Stomach (tissue), 9 donors: ENCODE measurements around the gene HAGH. TPM values are rescaled to one million over a fixed set of nuclear protein-coding genes. Genes with fewer than 3 reads are reported as not detected.
A peak's percentile ranks its signal among the peaks of the same experiment; 100 is the strongest.

Experiments
- DNase-seq, 2 donors: peaks; one replicate each; pipeline versions ENCODE4 v3.0.0 to v3.0.0-alpha.2; 2013 to 2019
- H3K27ac ChIP-seq, 5 donors: fragments of 200-600 bp in 4 of 5; sonication (generic) in 4 of 5; one replicate each; pipeline ENCODE4 v1.5.1; 2013 to 2019; ENCODE audit warnings: mild to moderate bottlenecking in 1 of 5, moderate library complexity in 1 of 5
- H3K27me3 ChIP-seq, 3 donors: fragments of 200-600 bp; sonication (generic); one replicate each; pipeline ENCODE4 v1.5.1; 2017 to 2019; ENCODE audit warnings: mixed run types in 1 of 3
- H3K36me3 ChIP-seq, 4 donors: fragments of 200-600 bp; sonication (generic); 1 replicate in 3 of 4; 2 replicates in 1 of 4; pipeline ENCODE4 v1.5.1; 2016 to 2019
- H3K4me1 ChIP-seq, 4 donors: fragments of 200-600 bp; sonication (generic); one replicate each; pipeline ENCODE4 v1.5.1; 2016 to 2019
- H3K4me3 ChIP-seq, 4 donors: fragments of 200-600 bp; sonication (generic) in 3 of 4; one replicate each; pipeline ENCODE4 v1.5.1; 2016 to 2019; ENCODE audit warnings: mild to moderate bottlenecking in 1 of 4
- H3K9me3 ChIP-seq, 4 donors: fragments of 200-600 bp; sonication (generic); one replicate each; pipeline ENCODE4 v1.5.1; 2016 to 2019
- EP300 ChIP-seq: sonication (generic); formaldehyde crosslinking; IDR thresholded peaks from one replicate; pipeline ENCODE4 v1.6.1; 2017; ENCODE audit warnings: antibody characterized with exemption
- POLR2A ChIP-seq, 4 donors: fragments of 450-650 bp; IDR thresholded peaks; one replicate each; pipeline ENCODE4 v1.6.1; 2016; ENCODE audit warnings: antibody characterized with exemption in 4 of 4, control low read depth in 2 of 4, mild to moderate bottlenecking in 1 of 4, moderate library complexity in 1 of 4
- POLR2AphosphoS5 ChIP-seq, 3 donors: sonication (generic); formaldehyde crosslinking; IDR thresholded peaks; one replicate each; pipeline ENCODE4 v1.6.1; 2016; ENCODE audit warnings: antibody characterized with exemption in 3 of 3
- WGBS, 5 donors: extraction: QIAGEN DNeasy Blood & Tissue Kit in 3 of 5; methylation state at CpG; one replicate each; pipeline versions ENCODE4 v1.1.5 to v1.1.7; 2013 to 2018; 5-methylcytosine and 5-hydroxymethylcytosine counted together
- intact Hi-C: fragments of 100-400 bp; cut with DNase I; formaldehyde crosslinking; loops from one replicate; pipeline ENCODE4 v1.15.1; 2023; ENCODE audit warnings: low total_unique reads
- polyA plus RNA-seq, 3 donors: library from polyadenylated mRNA; stranded (reverse); fragments of 200-250 nt; gene quantifications; one replicate each; pipeline ENCODE4 v1.2.3, GENCODE V29; 2013
- total RNA-seq, 5 donors: library from RNA; depleted of rRNA; stranded (reverse); fragments of >200 nt; gene quantifications; one replicate each; pipeline versions ENCODE4 v1.1.0 to v1.2.3, GENCODE V29; 2014 to 2016
- TF ChIP-seq, protein P1 (sequence below), 7 experiments: fragments of 450-650 bp in 4 of 7; fragments of 200-600 bp in 3 of 7; sonication (generic) in 3 of 7; IDR thresholded peaks; one replicate each; pipeline ENCODE4 v1.5.1; 2016 to 2019; ENCODE audit warnings: antibody characterized with exemption in 7 of 7, control low read depth in 2 of 7, mild to moderate bottlenecking in 1 of 7
- donor health status: healthy with polysubstance abuse.
- donor health status: Bipolar disorder and iron deficiency.
- donor health status: healthy.

HAGH gene
- total and polyA plus RNA-seq, 8 donors = 30.3 to 119 (median 69.2) TPM

DNA sequence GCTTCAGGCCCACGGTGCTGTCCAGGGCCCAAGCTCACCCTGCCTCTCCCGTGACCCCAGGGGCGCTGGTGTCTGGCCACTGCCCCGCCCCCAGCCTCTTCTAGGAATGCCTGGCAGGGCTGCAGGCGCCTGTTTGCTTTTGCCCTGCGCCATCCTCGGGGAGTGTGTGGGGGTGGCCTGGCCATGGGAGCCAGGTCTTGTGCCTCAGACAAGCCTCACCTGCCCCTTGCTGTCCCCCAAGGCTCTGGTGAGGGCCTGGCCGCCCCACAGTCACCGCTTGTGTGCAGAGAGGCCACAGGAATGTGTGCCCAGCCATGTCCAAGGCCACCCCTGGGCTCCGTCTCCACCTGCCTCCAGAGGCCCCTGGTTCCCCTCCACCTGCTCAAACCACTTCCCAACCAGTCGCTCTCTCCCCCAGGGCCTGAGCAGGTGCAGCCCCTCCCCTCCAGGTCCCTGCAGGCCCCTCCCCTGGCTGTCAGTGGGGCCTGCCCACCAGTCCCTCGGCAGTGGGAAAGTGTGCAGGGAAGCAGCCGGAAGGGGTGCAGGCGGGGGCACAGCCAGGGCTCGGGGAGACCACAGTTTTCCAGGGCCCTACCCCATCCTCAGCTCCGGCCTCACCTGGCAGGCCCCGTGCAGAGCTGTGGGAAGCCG is 32.3 kb downstream of the HAGH start:
- Histone ChIP-seq H3K4me3 (peak overlapping the region; percentile 29 to 47 (median 34)), H3K9me3 (peaks cover 0 to 13% (median 9%) of the 10 kb centered on the region in 4 donors), H3K27ac (peak overlapping the region; percentile 73 to 75 (median 74)), H3K27me3 (no peaks in the 10 kb centered on the region), H3K4me1 (peaks cover 14 to 29% (median 22%) of the 10 kb centered on the region in 4 donors), H3K36me3 (peaks cover 0 to 35% (median 31%) of the 10 kb centered on the region in 4 donors)
- TF ChIP-seq EP300 (no peak), POLR2AphosphoS5 (IDR thresholded peaks at IDR 0.05) (no peak), POLR2A (IDR thresholded peaks at IDR 0.05) (no peak)
- TF ChIP-seq, protein P1, sequence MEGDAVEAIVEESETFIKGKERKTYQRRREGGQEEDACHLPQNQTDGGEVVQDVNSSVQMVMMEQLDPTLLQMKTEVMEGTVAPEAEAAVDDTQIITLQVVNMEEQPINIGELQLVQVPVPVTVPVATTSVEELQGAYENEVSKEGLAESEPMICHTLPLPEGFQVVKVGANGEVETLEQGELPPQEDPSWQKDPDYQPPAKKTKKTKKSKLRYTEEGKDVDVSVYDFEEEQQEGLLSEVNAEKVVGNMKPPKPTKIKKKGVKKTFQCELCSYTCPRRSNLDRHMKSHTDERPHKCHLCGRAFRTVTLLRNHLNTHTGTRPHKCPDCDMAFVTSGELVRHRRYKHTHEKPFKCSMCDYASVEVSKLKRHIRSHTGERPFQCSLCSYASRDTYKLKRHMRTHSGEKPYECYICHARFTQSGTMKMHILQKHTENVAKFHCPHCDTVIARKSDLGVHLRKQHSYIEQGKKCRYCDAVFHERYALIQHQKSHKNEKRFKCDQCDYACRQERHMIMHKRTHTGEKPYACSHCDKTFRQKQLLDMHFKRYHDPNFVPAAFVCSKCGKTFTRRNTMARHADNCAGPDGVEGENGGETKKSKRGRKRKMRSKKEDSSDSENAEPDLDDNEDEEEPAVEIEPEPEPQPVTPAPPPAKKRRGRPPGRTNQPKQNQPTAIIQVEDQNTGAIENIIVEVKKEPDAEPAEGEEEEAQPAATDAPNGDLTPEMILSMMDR (IDR thresholded peaks at IDR 0.05) = no peak
- intact Hi-C loops = no loop called here
- DNase-seq = peak; percentile 76 to 82
- WGBS, 5 donors = 20 to 45% (median 42%) methylated on average over 9 to 18 of the region's 18 CpGs

DNA sequence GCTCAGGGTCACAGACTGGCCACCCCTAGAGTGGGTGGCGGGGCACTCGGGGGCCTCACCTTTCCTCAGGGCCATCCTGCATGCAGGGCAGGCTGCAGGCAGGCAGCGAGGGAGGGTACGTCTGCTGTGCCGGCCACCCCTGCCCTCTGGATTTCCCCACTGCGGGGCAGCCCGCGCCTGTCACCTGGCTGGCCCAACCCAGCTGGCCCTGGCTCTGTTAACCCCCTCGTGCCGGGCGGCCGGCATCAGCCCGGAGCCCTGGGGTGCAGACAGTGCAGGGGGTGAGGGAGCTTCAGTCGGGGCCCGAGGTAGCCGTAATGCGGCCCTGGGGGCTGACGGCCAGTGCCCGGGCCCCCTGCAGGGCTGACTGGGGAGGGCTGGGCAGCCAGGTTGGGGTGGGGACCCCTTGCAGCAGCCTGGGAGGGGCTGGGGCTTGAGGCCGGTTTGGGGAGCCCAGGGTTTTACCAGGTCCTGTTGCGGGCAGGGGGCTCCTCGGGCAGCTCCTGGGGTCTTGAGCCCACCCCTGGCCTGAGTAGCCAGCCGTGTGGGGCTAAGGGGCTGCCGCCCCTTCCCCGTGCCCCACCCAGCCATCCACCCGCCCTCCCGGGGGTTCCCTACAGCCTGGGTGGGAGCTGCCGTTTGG is 32.9 kb downstream of the HAGH start, which contains the start of gene IGFALS:
IGFALS (minus strand) TSS at position 128 of the 643 bp plus-strand sequence; CDS start at position 75, 53 bp downstream.
- no peak for TF ChIP-seq EP300
- TF ChIP-seq, protein P1 (IDR thresholded peaks at IDR 0.05) = no peak
- TF ChIP-seq POLR2A (IDR thresholded peaks at IDR 0.05) = no peak
- TF ChIP-seq POLR2AphosphoS5 (IDR thresholded peaks at IDR 0.05) = peak in 1 of 3 donors; percentile 15
- Histone ChIP-seq H3K27me3 (no peaks in the 10 kb centered on the region), H3K36me3 (peaks cover 5 to 41% (median 38%) of the 10 kb centered on the region in 4 donors), H3K4me3 (peak within 1 kb of the TSS; percentile 29 to 47 (median 34)), H3K4me1 (peaks cover 14 to 29% (median 22%) of the 10 kb centered on the region in 4 donors), H3K9me3 (peaks cover 0 to 13% (median 9%) of the 10 kb centered on the region in 4 donors), H3K27ac (peak within 1 kb of the TSS; percentile 73 to 75 (median 74))
- peak; percentile 65 to 73 for DNase-seq
- intact Hi-C loops = no loop called here
- 25 to 63% (median 30%) methylated on average over 11 to 28 of the region's 28 CpGs for WGBS, 5 donors

DNA sequence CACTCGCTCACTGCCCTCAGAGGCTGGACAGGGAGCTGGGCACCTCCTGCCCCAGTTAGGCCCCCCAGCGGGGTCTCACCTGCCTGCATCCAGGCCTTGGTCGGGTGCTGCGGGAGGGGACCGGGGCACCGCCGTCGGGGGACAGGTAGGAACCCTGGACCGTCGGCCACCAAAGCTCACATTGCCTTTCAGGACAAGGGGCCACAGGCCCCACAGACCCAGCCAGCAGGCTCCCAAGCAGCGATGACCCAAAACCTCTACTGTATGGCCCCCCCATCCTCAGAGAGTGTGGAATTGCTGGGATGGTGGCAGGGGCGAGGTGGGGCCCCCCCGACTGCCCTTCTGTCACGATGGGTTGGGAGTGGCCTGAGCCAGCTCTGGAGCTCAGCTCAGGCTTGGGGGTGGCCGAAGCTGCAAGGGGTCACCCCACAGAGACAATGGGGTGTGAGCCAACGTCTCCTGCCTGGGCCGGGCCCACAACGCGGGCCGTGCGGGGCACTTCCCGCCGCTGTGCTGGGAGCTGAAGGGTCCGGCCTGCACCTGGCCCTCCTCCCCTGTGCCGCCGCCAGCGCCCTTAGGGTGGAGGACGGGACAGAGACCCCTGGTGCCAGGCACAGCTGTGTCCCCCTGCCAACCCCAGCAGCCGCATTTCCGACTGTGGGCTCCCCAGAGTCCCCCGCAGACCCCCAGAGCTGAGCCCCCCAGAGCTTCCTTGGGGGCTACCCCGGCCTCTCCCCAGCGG is 33.6 kb downstream of the HAGH start:
- TF ChIP-seq, protein P1 (IDR thresholded peaks at IDR 0.05) = no peak
- TF ChIP-seq POLR2A (IDR thresholded peaks at IDR 0.05) (no peak), EP300 (no peak), POLR2AphosphoS5 (IDR thresholded peaks at IDR 0.05) (no peak)

More for the DNA sequence above, 33.6 kb downstream of the HAGH start:
- H3K27me3 ChIP-seq = no peaks in the 10 kb centered on the region
- intact Hi-C loops = no loop called here
- H3K36me3 ChIP-seq = peaks cover 11 to 48% (median 45%) of the 10 kb centered on the region in 4 donors
- H3K4me1 ChIP-seq = peaks cover 14 to 34% (median 22%) of the 10 kb centered on the region in 4 donors
- 54 to 68% (median 63%) methylated on average over 23 to 33 of the region's 33 CpGs for WGBS, 5 donors
- peak in 1 of 2 donors; percentile 6 for DNase-seq
- H3K4me3 ChIP-seq = peak overlapping the region; percentile 29 to 47 (median 34)
- peaks cover 0 to 7% (median 5%) of the 10 kb centered on the region in 4 donors for H3K9me3 ChIP-seq
- peak overlapping the region; percentile 73 to 75 (median 74) for H3K27ac ChIP-seq
